ENCODE data around the gene CORO2A.

CORO2A gene

GRCh38 chr9:98192503-98193335 is at the start of gene CORO2A:
TSS of gene CORO2A (minus strand) at chr9:98192637. CDS start at chr9:98157660, 34,977 bp downstream.
- no peak for DNase-seq (ENCODE audit: low spot score)

- DNase-seq (ENCODE audit: low spot score) = no peak
Observed at GRCh38 chr9:98241357-98242300, 49.2 kb upstream of the CORO2A start.

GRCh38 chr9:98240475-98240874 is 48.0 kb upstream of the CORO2A start:
- no peak for DNase-seq (ENCODE audit: low spot score)

GRCh38 chr9:98236901-98237487 is 44.6 kb upstream of the CORO2A start:
- no peak for DNase-seq (ENCODE audit: low spot score)

GRCh38 chr9:98235126-98235525 is 42.7 kb upstream of the CORO2A start:
- no peak for DNase-seq (ENCODE audit: low spot score)

- no peak for DNase-seq (ENCODE audit: low spot score)
Observed at GRCh38 chr9:98234245-98234825, 41.9 kb upstream of the CORO2A start.

- no peak for DNase-seq (ENCODE audit: low spot score)
Observed at GRCh38 chr9:98232926-98233325, 40.5 kb upstream of the CORO2A start.

GRCh38 chr9:98231770-98232478 is 39.5 kb upstream of the CORO2A start:
- DNase-seq (ENCODE audit: low spot score) = no peak

GRCh38 chr9:98230789-98231188 is 38.4 kb upstream of the CORO2A start:
- no peak for DNase-seq (ENCODE audit: low spot score)

GRCh38 chr9:98230304-98230703 is 37.9 kb upstream of the CORO2A start:
- no peak for DNase-seq (ENCODE audit: low spot score)

GRCh38 chr9:98229620-98230019 is 37.2 kb upstream of the CORO2A start:
- no peak for DNase-seq (ENCODE audit: low spot score)

GRCh38 chr9:98229090-98229395 is 36.6 kb upstream of the CORO2A start:
- no peak for DNase-seq (ENCODE audit: low spot score)

GRCh38 chr9:98228392-98229089 is 36.1 kb upstream of the CORO2A start:
- DNase-seq (ENCODE audit: low spot score) = no peak

GRCh38 chr9:98227883-98228282 is 35.4 kb upstream of the CORO2A start:
- DNase-seq (ENCODE audit: low spot score) = no peak

GRCh38 chr9:98226957-98227356 is 34.5 kb upstream of the CORO2A start:
- no peak for DNase-seq (ENCODE audit: low spot score)

- DNase-seq (ENCODE audit: low spot score) = no peak
Observed at GRCh38 chr9:98226516-98226915, 34.1 kb upstream of the CORO2A start.

- no peak for DNase-seq (ENCODE audit: low spot score)
Observed at GRCh38 chr9:98225015-98225442, 32.6 kb upstream of the CORO2A start.

GRCh38 chr9:98222885-98223691 is 30.7 kb upstream of the CORO2A start:
- DNase-seq (ENCODE audit: low spot score) = no peak

GRCh38 chr9:98220911-98221310 is 28.5 kb upstream of the CORO2A start:
- no peak for DNase-seq (ENCODE audit: low spot score)

GRCh38 chr9:98219794-98220370 is 27.4 kb upstream of the CORO2A start:
- DNase-seq (ENCODE audit: low spot score) = no peak
